ENCODE measurements around the gene ST7. TPM values are rescaled to one million over a fixed set of nuclear protein-coding genes. Genes with fewer than 3 reads are reported as not detected.
A peak's percentile ranks its signal among the peaks of the same experiment; 100 is the strongest.

Gene ST7
- total RNA-seq, 1 experiment from 2014 or later: 12.4 TPM

DNA sequence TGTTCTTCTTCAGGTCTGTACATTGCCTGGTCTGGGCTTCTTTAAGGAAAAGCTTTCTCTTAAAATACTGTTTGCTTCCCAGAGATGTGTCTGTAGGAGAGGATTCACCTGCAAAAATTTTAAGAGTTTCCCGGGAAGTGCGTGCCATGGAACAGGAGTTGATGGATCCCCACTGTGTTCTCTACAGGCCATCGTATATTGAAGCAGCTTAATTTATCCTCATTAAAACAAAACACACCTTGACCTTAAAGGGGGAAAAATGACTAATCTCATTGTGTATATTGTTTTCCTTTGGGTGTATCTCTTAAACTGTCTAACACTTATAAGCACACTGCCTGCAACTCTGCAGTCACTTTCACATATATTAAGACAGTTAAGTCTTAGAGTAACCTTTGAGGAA is 111.4 kb downstream of the ST7 start:
- ChIA-PET CTCF (no interaction called here), POLR2A (no interaction called here)
- no peak overlapping the region for H3K4me3 Mint-ChIP-seq
- peak overlapping the region; percentile 30; the same call in 1 of the 2 replicates for H3K27ac Mint-ChIP-seq
- peaks cover 36% of the 10 kb centered on the region for H3K4me1 Mint-ChIP-seq
- H3K27me3 Mint-ChIP-seq (ENCODE audit: low read depth): no peaks in the 10 kb centered on the region
- no peaks in the 10 kb centered on the region for H3K36me3 Mint-ChIP-seq
- no peak for DNase-seq (ENCODE audit: low spot score)
- TF ChIP-seq AR (CRISPR knock-in tag; IDR thresholded peaks at IDR 0.05): no peak
- TF ChIP-seq ZNF671 (CRISPR knock-in tag; IDR thresholded peaks at IDR 0.05): no peak
- TF ChIP-seq ELF4 (CRISPR knock-in tag; IDR thresholded peaks at IDR 0.05; ENCODE audit: low read depth): no peak
- no peak for TF ChIP-seq SMAD4 (CRISPR knock-in tag; IDR thresholded peaks at IDR 0.05)
- no peaks in the 10 kb centered on the region for H3K9me3 Mint-ChIP-seq
- peak; percentile 38 for ATAC-seq

- POLR2A ChIA-PET: no interaction called here
- Mint-ChIP-seq H3K4me1 (peaks cover 36% of the 10 kb centered on the region), H3K4me3 (no peak overlapping the region), H3K27me3 (ENCODE audit: low read depth) (no peaks in the 10 kb centered on the region), H3K27ac (peak overlapping the region; percentile 75), H3K9me3 (no peaks in the 10 kb centered on the region), H3K36me3 (no peaks in the 10 kb centered on the region)
- DNase-seq (ENCODE audit: low spot score) (no peak), ATAC-seq (peak; percentile 65)
- CTCF ChIA-PET: no interaction called here
- TF ChIP-seq ZNF396 (CRISPR knock-in tag; IDR thresholded peaks at IDR 0.05; ENCODE audit: borderline replicate concordance) (no peak), TEAD1 (CRISPR knock-in tag; IDR thresholded peaks at IDR 0.05) (no peak), MLX (CRISPR knock-in tag; IDR thresholded peaks at IDR 0.05) (no peak), SP1 (CRISPR knock-in tag; conservative IDR thresholded peaks at IDR 0.05) (no peak), KAT7 (CRISPR knock-in tag; IDR thresholded peaks at IDR 0.05; ENCODE audit: borderline replicate concordance) (no peak), NR1H2 (CRISPR knock-in tag; IDR thresholded peaks at IDR 0.05) (no peak), ZNF512 (CRISPR knock-in tag; IDR thresholded peaks at IDR 0.05; ENCODE audit: borderline replicate concordance) (no peak), ESRRA (CRISPR knock-in tag; IDR thresholded peaks at IDR 0.05; ENCODE audit: borderline replicate concordance) (no peak), SMAD3 (CRISPR knock-in tag; IDR thresholded peaks at IDR 0.05; ENCODE audit: borderline replicate concordance) (no peak), GRHL2 (CRISPR knock-in tag; IDR thresholded peaks at IDR 0.05; ENCODE audit: insufficient replicate concordance, severe bottlenecking) (no peak), AFF4 (CRISPR knock-in tag; IDR thresholded peaks at IDR 0.05; ENCODE audit: borderline replicate concordance) (no peak), ZNF423 (CRISPR knock-in tag; IDR thresholded peaks at IDR 0.05) (no peak)
- TF ChIP-seq, protein P1, sequence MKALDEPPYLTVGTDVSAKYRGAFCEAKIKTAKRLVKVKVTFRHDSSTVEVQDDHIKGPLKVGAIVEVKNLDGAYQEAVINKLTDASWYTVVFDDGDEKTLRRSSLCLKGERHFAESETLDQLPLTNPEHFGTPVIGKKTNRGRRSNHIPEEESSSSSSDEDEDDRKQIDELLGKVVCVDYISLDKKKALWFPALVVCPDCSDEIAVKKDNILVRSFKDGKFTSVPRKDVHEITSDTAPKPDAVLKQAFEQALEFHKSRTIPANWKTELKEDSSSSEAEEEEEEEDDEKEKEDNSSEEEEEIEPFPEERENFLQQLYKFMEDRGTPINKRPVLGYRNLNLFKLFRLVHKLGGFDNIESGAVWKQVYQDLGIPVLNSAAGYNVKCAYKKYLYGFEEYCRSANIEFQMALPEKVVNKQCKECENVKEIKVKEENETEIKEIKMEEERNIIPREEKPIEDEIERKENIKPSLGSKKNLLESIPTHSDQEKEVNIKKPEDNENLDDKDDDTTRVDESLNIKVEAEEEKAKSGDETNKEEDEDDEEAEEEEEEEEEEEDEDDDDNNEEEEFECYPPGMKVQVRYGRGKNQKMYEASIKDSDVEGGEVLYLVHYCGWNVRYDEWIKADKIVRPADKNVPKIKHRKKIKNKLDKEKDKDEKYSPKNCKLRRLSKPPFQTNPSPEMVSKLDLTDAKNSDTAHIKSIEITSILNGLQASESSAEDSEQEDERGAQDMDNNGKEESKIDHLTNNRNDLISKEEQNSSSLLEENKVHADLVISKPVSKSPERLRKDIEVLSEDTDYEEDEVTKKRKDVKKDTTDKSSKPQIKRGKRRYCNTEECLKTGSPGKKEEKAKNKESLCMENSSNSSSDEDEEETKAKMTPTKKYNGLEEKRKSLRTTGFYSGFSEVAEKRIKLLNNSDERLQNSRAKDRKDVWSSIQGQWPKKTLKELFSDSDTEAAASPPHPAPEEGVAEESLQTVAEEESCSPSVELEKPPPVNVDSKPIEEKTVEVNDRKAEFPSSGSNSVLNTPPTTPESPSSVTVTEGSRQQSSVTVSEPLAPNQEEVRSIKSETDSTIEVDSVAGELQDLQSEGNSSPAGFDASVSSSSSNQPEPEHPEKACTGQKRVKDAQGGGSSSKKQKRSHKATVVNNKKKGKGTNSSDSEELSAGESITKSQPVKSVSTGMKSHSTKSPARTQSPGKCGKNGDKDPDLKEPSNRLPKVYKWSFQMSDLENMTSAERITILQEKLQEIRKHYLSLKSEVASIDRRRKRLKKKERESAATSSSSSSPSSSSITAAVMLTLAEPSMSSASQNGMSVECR (CRISPR knock-in tag; IDR thresholded peaks at IDR 0.05; ENCODE audit: borderline replicate concordance): no peak
- TF ChIP-seq, protein P2, sequence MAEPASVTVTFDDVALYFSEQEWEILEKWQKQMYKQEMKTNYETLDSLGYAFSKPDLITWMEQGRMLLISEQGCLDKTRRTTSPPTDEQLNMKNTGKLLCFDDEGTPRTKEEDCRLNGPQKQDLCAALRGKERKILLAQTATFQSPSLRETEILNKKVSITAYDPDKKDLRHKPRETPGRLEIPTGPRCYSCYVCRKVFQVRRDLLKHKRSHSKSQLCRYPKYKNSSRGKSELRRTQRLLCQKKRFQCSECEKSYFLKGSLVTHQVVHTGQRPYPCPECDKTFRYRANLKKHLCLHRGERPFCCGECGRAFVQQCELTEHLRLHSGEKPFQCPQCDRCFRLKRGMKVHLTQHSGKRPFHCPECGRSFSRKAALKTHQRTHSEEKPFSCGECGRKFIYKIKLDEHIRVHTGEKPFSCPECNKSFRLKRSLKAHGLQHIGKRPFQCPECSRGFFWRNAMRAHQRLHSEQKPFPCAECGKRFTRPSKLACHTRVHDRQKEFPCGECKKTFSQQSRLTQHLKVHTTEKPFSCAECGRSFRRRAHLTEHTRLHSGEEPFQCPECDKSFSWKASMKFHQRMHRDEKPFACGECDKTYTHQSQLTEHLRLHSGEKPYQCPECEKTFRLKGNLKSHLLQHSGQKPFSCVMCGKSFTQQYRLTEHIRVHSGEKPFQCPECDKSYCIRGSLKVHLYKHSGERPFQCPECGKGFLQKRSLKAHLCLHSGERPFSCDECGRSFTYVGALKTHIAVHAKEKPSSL (CRISPR knock-in tag; conservative IDR thresholded peaks at IDR 0.05): no peak
Observed at GRCh38 chr7:117065571-117066150, 112.4 kb downstream of the ST7 start.

All from WTC11 (cell line).